AG04449 (cell line): Measurements from ENCODE around the gene PBXIP1.

Experiments
- CTCF ChIA-PET: fragments of 350-600 bp; formaldehyde crosslinking; extraction: SDS; loops from one replicate; lab custom pipeline; 2021; ENCODE audit warnings: antibody characterized with exemption; lab: Yijun Ruan, JAX
- POLR2A ChIA-PET: fragments of 400-600, 350-600 bp; formaldehyde crosslinking; extraction: SDS; loops from one replicate; lab custom pipeline; 2020; ENCODE audit warnings: antibody characterized with exemption, inconsistent platforms; lab: Yijun Ruan, JAX
- DNase-seq: peaks from one replicate; pipeline ENCODE4 v3.0.0-alpha.2; 2010; ENCODE audit warnings: low read depth, low spot score
- H3K4me3 ChIP-seq: 2 replicates; pipeline ENCODE4 v1.5.1; 2011; ENCODE audit warnings: low read depth, mild to moderate bottlenecking, control low read depth, low read length
- CTCF ChIP-seq: IDR thresholded peaks from one replicate; pipeline ENCODE4 v1.5.1; 2011; ENCODE audit warnings: mild to moderate bottlenecking, moderate library complexity, low read length, control low read depth, inconsistent platforms; ENCODE audit not compliant: insufficient read depth; ENCODE audit errors: missing control alignments

The PBXIP1 gene

DNA sequence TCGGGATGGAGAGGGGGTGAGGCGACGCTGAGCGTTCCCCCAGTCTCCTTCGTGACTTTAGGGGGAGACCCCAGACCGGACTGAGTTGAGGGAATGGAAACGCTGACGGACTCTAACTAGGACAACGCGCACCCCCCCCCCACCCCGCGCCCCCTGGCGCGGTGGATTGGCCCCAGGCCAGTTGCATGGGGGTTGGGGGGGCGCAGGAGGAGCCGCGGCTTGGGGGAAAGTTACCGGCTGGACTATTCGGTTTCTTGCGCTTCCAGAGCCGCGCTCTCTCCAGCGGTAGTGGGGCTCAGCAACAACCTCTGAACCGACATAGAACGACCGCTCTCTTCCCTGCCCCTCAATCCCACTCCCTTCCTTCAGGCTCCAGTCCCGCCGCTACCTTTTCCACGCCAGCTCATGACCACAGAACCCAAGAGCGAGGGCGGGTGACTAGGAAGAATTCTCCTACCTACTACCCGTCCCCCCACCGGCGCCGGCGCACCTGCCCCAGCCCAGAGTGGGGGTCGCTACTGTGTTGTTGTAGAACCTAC lies 47.4 kb upstream of the PBXIP1 start:
- TF ChIP-seq CTCF = no peak
- ChIA-PET POLR2A (interaction anchor here (0.6 to 1.6 kb wide), 4 partner anchors 10 to 247 kb away, joined by 3 to 8 read pairs (median 4); partner anchors contain the start of genes LENEP and SHC1), CTCF (interaction anchor here (1.2 to 17.2 kb wide), 5 partner anchors 15 to 170 kb away, joined by 3 to 244 read pairs (median 5); partner anchors contain the start of genes KRTCAP2 and PYGO2)
- no peak for DNase-seq
- H3K4me3 ChIP-seq = peak overlapping the region; percentile 93

- DNase-seq = no peak
- POLR2A ChIA-PET = interaction anchor here (0.6 to 1.9 kb wide), 5 partner anchors 9 to 246 kb away, joined by 3 to 8 read pairs (median 4); partner anchors contain the start of genes LENEP and SHC1
- TF ChIP-seq CTCF = no peak
- CTCF ChIA-PET = interaction anchor here (0.6 to 17.2 kb wide), 6 partner anchors 16 to 82 kb away, joined by 3 to 244 read pairs (median 4); partner anchors contain the start of gene PYGO2
- peak within 1 kb of the TSS; percentile 93 for H3K4me3 ChIP-seq
Measured at GRCh38 chr1:155002464-155003226, 46.7 kb upstream of the PBXIP1 start, which contains the start of gene ZBTB7B. Gene ZBTB7B (plus strand): TSS chr1:155002802. CDS start chr1:155014661, 11,859 bp downstream.

- DNase-seq = peak; percentile 85
- peak; percentile 60 for TF ChIP-seq CTCF
- H3K4me3 ChIP-seq = peak overlapping the region; percentile 93
- ChIA-PET CTCF (interaction anchor here (0.6 to 17.2 kb wide), 11 partner anchors 17 to 171 kb away, joined by 3 to 244 read pairs (median 3); partner anchors contain the start of genes FLAD1, KRTCAP2 and PYGO2), POLR2A (interaction anchor here (0.6 to 1.9 kb wide), 4 partner anchors 8 to 308 kb away, joined by 3 to 7 read pairs (median 3); partner anchors contain the start of genes LENEP and SHC1)
Measured at GRCh38 chr1:155001675-155002463, 46.0 kb upstream of the PBXIP1 start.

DNA sequence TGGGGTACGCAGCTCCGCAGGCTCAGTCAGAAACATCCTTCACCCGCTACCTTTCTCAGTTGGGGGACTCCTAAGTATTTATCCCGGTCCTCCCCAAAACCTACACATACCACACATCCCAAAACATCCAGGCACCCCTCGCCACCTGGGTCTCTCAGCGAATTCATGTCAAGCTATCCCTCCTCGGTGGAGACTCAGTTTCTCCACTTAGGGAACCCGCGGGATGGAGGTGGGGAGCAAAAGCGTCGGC lies 45.5 kb upstream of the PBXIP1 start:
- POLR2A ChIA-PET = interaction anchor here (0.6 to 1.9 kb wide), 3 partner anchors 16 to 307 kb away, joined by 3 to 7 read pairs (median 3); partner anchors contain the start of gene SHC1

More for the DNA sequence above, 45.5 kb upstream of the PBXIP1 start:
- H3K4me3 ChIP-seq = peak overlapping the region; percentile 72
- no peak for TF ChIP-seq CTCF
- CTCF ChIA-PET = interaction anchor here (0.6 to 17.2 kb wide), 9 partner anchors 17 to 171 kb away, joined by 3 to 244 read pairs (median 3); partner anchors contain the start of genes FLAD1, KRTCAP2 and PYGO2
- DNase-seq = no peak
